Sigmoid colon (tissue), 4 donors: Measurements from ENCODE around the gene ASXL1.

Source experiments
- EP300 ChIP-seq, 4 donors: sonication (generic); formaldehyde crosslinking; IDR thresholded peaks; one replicate each; pipeline ENCODE4 v1.6.1; 2017; ENCODE audit warnings: antibody characterized with exemption in 4 of 4
- POLR2A ChIP-seq, 2 donors: fragments of 450-650 bp; IDR thresholded peaks; one replicate each; pipeline ENCODE4 v1.6.1; 2016; ENCODE audit warnings: antibody characterized with exemption in 2 of 2, mild to moderate bottlenecking in 2 of 2, moderate library complexity in 2 of 2
- POLR2AphosphoS5 ChIP-seq, 4 donors: sonication (generic); formaldehyde crosslinking; IDR thresholded peaks; one replicate each; pipeline ENCODE4 v1.6.1; 2017; ENCODE audit warnings: antibody characterized with exemption in 4 of 4
- TF ChIP-seq, protein P1 (sequence below), 4 experiments: fragments of 450-650 bp in 3 of 4; fragments of 200-600 bp in 1 of 4; IDR thresholded peaks; one replicate each; pipeline ENCODE4 v1.5.1; 2016 to 2019; ENCODE audit warnings: antibody characterized with exemption in 4 of 4, mild to moderate bottlenecking in 3 of 4, moderate library complexity in 2 of 4

DNA sequence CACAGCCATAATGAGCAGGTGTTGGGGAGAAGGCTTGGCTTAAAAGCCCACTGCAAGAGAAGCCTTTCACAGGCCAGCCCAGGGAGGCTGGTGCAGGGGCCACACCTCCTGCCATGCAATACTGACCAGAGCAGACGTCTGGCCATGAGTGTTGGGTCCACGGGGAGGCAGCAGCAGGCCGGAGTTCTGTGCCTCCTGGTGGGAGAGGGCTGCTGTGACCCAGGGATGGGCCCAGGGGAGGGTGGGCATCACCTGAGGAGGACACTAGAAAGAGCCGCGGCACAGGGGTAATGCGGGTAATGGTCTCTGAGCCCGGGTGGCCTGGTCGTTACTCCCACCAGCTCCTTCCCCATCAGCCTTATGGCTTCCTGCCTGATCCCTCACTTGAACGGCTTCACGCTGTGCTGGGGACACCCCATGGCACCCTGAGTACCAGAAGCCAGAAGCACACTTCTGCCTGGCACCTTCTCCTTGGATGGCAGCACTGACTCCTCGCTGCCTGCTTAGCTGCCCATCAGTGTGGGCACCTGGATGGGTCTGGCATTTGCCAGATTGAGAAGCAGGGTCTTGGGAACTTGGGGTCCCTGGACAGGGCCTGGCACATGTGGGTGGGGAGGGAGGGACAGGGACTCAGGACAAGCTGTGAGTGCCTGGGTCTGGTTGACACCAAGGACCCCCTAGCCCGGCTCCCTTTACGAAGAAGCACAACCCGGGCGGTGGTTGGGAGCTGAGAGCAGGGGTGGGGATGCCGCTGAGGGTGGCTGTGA lies 108.8 kb downstream of the ASXL1 start:
- TF ChIP-seq, protein P1, sequence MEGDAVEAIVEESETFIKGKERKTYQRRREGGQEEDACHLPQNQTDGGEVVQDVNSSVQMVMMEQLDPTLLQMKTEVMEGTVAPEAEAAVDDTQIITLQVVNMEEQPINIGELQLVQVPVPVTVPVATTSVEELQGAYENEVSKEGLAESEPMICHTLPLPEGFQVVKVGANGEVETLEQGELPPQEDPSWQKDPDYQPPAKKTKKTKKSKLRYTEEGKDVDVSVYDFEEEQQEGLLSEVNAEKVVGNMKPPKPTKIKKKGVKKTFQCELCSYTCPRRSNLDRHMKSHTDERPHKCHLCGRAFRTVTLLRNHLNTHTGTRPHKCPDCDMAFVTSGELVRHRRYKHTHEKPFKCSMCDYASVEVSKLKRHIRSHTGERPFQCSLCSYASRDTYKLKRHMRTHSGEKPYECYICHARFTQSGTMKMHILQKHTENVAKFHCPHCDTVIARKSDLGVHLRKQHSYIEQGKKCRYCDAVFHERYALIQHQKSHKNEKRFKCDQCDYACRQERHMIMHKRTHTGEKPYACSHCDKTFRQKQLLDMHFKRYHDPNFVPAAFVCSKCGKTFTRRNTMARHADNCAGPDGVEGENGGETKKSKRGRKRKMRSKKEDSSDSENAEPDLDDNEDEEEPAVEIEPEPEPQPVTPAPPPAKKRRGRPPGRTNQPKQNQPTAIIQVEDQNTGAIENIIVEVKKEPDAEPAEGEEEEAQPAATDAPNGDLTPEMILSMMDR (IDR thresholded peaks at IDR 0.05), result peak in 1 of 4 experiments; percentile 34
- TF ChIP-seq POLR2A (IDR thresholded peaks at IDR 0.05) (no peak), EP300 (IDR thresholded peaks at IDR 0.05) (no peak), POLR2AphosphoS5 (IDR thresholded peaks at IDR 0.05) (no peak)
